Adipocyte (in vitro differentiated cells): ENCODE results near the gene EPHA5.
A peak's percentile ranks its signal among the peaks of the same experiment; 100 is the strongest.

ENCODE experiments used
- DNase-seq: peaks from one replicate; pipeline ENCODE4 v3.0.0-alpha.2; 2015; ENCODE audit warnings: low read depth
- H3K27me3 ChIP-seq: replicated peaks from 2 replicates; pipeline ENCODE4 v1.7.0; 2013; ENCODE audit warnings: mild to moderate bottlenecking, low read length, moderate library complexity; ENCODE audit not compliant: control insufficient read depth, insufficient read depth
- H3K36me3 ChIP-seq: 2 replicates; pipeline ENCODE4 v1.7.0; 2013; ENCODE audit warnings: low read length, mild to moderate bottlenecking, moderate library complexity; ENCODE audit not compliant: control insufficient read depth, insufficient read depth, severe bottlenecking
- H3K4me1 ChIP-seq: 2 replicates; pipeline ENCODE4 v1.7.0; 2013; ENCODE audit warnings: mild to moderate bottlenecking, low read length, moderate library complexity; ENCODE audit not compliant: control insufficient read depth, insufficient read depth
- H3K4me3 ChIP-seq: 2 replicates; pipeline ENCODE4 v1.7.0; 2013; ENCODE audit warnings: mild to moderate bottlenecking, low read length, moderate library complexity
- H3K9ac ChIP-seq: 2 replicates; pipeline ENCODE4 v1.7.0; 2013; ENCODE audit warnings: mild to moderate bottlenecking, low read length, moderate library complexity
- H3K9me3 ChIP-seq: 2 replicates; pipeline ENCODE4 v1.7.0; 2013; ENCODE audit warnings: mild to moderate bottlenecking, low read length, moderate library complexity; ENCODE audit not compliant: control insufficient read depth

The EPHA5 gene

GRCh38 chr4:65495439-65495838, 174.8 kb downstream of the EPHA5 start:
- Histone ChIP-seq H3K9ac (no peak overlapping the region), H3K4me3 (no peak overlapping the region)
- no peak for DNase-seq

GRCh38 chr4:65482410-65482809, 187.9 kb downstream of the EPHA5 start:
- H3K4me1 ChIP-seq: no peaks in the 10 kb centered on the region
- no peak overlapping the region for H3K4me3 ChIP-seq
- DNase-seq: no peak
- no peaks in the 10 kb centered on the region for H3K27me3 ChIP-seq
- no peak overlapping the region for H3K9ac ChIP-seq
- no peaks in the 10 kb centered on the region for H3K9me3 ChIP-seq
- H3K36me3 ChIP-seq: no peaks in the 10 kb centered on the region

More at GRCh38 chr4:65495439-65495838, 174.8 kb downstream of the EPHA5 start:
- Histone ChIP-seq H3K9me3 (no peaks in the 10 kb centered on the region), H3K4me1 (no peaks in the 10 kb centered on the region), H3K27me3 (no peaks in the 10 kb centered on the region), H3K36me3 (no peaks in the 10 kb centered on the region)

GRCh38 chr4:65472531-65472930, 197.8 kb downstream of the EPHA5 start:
- no peaks in the 10 kb centered on the region for H3K36me3 ChIP-seq
- H3K27me3 ChIP-seq: no peaks in the 10 kb centered on the region
- no peak for DNase-seq
- H3K4me1 ChIP-seq: no peaks in the 10 kb centered on the region
- no peaks in the 10 kb centered on the region for H3K9me3 ChIP-seq
- H3K4me3 ChIP-seq: no peak overlapping the region
- no peak overlapping the region for H3K9ac ChIP-seq

DNA sequence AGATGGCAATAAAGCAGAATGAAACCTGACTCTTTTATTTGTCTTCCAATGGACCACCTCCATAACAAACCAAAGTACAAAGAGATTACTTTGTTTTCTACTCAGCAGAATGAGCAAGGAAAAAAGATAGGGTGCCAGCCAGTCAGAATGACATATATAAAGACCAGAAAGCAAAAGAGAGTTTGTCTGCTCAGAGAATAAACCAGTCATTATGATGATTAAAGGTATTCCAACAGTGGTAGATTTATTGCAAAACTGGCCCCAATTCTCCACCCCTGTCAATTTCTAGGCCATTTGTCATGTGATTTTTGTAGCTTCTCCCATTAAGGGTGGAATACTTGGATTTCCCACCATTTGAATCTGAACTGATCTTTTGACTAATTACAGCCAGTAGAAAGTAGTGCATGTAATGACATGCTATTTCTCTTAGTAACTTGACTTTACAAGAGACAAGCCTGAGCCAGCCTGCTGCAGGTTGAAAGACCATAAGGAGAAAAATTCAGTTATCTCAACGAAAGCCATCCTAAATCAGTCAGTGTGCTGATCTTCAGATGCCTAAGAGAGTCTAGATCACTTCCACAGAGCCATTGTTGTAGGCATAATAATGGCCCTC, 203.1 kb downstream of the EPHA5 start:
- Histone ChIP-seq H3K27me3 (no peaks in the 10 kb centered on the region), H3K9me3 (no peaks in the 10 kb centered on the region), H3K4me1 (no peaks in the 10 kb centered on the region), H3K4me3 (no peak overlapping the region), H3K36me3 (no peaks in the 10 kb centered on the region), H3K9ac (no peak overlapping the region)
- no peak for DNase-seq

- Histone ChIP-seq H3K9me3 (no peaks in the 10 kb centered on the region), H3K4me1 (no peaks in the 10 kb centered on the region), H3K27me3 (no peaks in the 10 kb centered on the region), H3K36me3 (no peaks in the 10 kb centered on the region), H3K4me3 (no peak overlapping the region), H3K9ac (no peak overlapping the region)
- DNase-seq: no peak
Measured at GRCh38 chr4:65461781-65462180, 208.5 kb downstream of the EPHA5 start.

GRCh38 chr4:65457011-65457410, 213.3 kb downstream of the EPHA5 start:
- H3K4me3 ChIP-seq: no peak overlapping the region
- H3K9ac ChIP-seq: no peak overlapping the region
- DNase-seq: no peak
- H3K27me3 ChIP-seq: no peaks in the 10 kb centered on the region
- H3K4me1 ChIP-seq: no peaks in the 10 kb centered on the region
- no peaks in the 10 kb centered on the region for H3K36me3 ChIP-seq
- H3K9me3 ChIP-seq: no peaks in the 10 kb centered on the region

GRCh38 chr4:65456579-65456978, 213.7 kb downstream of the EPHA5 start:
- H3K9ac ChIP-seq: no peak overlapping the region
- H3K4me3 ChIP-seq: no peak overlapping the region
- H3K27me3 ChIP-seq: no peaks in the 10 kb centered on the region
- H3K36me3 ChIP-seq: no peaks in the 10 kb centered on the region
- no peaks in the 10 kb centered on the region for H3K9me3 ChIP-seq
- DNase-seq: no peak
- H3K4me1 ChIP-seq: no peaks in the 10 kb centered on the region

DNA sequence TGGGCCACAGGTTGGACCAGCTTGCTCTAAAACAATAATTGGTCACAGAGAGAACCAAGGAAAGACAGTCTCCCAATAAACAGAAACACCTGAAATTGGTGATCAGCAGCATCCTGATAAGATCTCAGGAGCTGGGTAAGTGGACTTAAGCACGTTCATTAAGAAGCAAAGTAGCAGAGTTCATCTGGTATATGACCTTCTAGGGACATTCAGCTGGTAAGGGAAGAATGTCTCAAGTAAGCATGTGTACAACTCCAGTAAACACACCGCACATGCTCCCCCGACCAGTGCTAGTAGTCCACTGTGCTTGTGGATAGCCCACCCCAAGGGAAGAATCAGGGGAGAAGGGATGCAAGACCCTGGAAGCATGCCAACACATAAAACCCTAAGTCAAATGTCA, 216.9 kb downstream of the EPHA5 start:
- no peaks in the 10 kb centered on the region for H3K36me3 ChIP-seq
- H3K9me3 ChIP-seq: no peaks in the 10 kb centered on the region
- H3K27me3 ChIP-seq: no peaks in the 10 kb centered on the region
- no peak for DNase-seq
- no peaks in the 10 kb centered on the region for H3K4me1 ChIP-seq
- H3K9ac ChIP-seq: no peak overlapping the region
- H3K4me3 ChIP-seq: no peak overlapping the region

- no peaks in the 10 kb centered on the region for H3K9me3 ChIP-seq
- no peak overlapping the region for H3K4me3 ChIP-seq
- no peaks in the 10 kb centered on the region for H3K36me3 ChIP-seq
- DNase-seq: no peak
- no peak overlapping the region for H3K9ac ChIP-seq
- no peaks in the 10 kb centered on the region for H3K27me3 ChIP-seq
- no peaks in the 10 kb centered on the region for H3K4me1 ChIP-seq
Measured at GRCh38 chr4:65450899-65451298, 219.4 kb downstream of the EPHA5 start.

DNA sequence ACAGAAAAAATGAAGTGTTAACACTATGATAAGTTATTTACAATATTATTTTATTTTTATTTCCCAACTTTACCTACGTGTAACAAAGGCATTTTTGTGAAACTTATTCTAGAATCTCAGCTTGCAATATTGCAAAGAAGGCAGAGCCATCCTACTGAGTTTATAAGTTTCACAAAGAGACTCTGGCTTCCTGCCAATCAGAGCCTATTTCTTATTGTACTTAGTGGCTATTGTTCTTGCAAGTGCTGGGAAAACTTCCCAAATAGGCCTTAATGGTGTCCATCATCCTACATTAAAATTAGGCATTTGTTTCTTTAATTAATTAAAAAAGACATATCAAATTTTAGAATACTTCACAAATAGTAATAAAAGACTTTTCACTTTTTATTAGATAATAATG, 233.2 kb downstream of the EPHA5 start:
- H3K4me3 ChIP-seq: no peak overlapping the region
- no peaks in the 10 kb centered on the region for H3K4me1 ChIP-seq
- no peaks in the 10 kb centered on the region for H3K9me3 ChIP-seq
- no peaks in the 10 kb centered on the region for H3K27me3 ChIP-seq
- no peak overlapping the region for H3K9ac ChIP-seq
- peak; percentile 15 for DNase-seq
- no peaks in the 10 kb centered on the region for H3K36me3 ChIP-seq

- H3K27me3 ChIP-seq: no peaks in the 10 kb centered on the region
- DNase-seq: no peak
- H3K9ac ChIP-seq: no peak overlapping the region
- H3K4me3 ChIP-seq: no peak overlapping the region
- H3K4me1 ChIP-seq: no peaks in the 10 kb centered on the region
- no peaks in the 10 kb centered on the region for H3K36me3 ChIP-seq
- H3K9me3 ChIP-seq: no peaks in the 10 kb centered on the region
Measured at GRCh38 chr4:65422109-65422508, 248.2 kb downstream of the EPHA5 start.

GRCh38 chr4:65420036-65420435, 250.3 kb downstream of the EPHA5 start:
- H3K4me3 ChIP-seq: no peak overlapping the region
- no peak for DNase-seq
- no peaks in the 10 kb centered on the region for H3K9me3 ChIP-seq
- H3K36me3 ChIP-seq: no peaks in the 10 kb centered on the region
- H3K9ac ChIP-seq: no peak overlapping the region
- H3K27me3 ChIP-seq: no peaks in the 10 kb centered on the region
- H3K4me1 ChIP-seq: no peaks in the 10 kb centered on the region
